ENCODE results near the gene KIDINS220.

DNA sequence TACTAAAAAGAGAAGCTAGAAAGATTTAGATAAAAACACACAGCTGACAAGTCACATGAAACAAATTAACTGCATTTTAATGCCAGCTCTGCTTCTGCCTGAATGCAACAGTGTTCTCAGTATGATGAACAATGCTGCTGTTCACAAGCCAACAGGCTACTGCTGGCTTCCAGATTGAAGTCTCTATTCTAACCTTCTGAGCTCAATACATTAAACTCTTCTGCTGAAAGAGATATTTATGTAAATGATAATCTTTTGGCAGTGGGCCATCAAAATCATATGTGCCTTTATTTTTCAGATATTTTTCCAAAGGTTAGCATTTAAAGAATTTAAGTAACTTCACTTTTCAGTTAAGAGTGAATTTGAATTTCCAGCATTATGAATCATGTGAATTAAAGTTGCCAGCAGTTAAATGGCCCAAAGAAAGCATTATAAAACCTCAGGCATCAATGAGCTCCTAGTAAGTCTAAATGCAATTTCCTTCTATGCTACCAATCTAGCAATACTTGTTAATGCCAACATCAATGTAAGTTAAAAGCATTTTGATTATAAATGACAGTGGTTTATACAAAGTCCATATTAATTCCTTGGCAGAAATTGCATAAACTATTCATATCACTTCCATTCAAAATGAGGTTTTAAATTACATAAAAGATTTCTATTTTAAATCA, 83.2 kb downstream of the KIDINS220 start:
- TF ChIP-seq, protein P1, sequence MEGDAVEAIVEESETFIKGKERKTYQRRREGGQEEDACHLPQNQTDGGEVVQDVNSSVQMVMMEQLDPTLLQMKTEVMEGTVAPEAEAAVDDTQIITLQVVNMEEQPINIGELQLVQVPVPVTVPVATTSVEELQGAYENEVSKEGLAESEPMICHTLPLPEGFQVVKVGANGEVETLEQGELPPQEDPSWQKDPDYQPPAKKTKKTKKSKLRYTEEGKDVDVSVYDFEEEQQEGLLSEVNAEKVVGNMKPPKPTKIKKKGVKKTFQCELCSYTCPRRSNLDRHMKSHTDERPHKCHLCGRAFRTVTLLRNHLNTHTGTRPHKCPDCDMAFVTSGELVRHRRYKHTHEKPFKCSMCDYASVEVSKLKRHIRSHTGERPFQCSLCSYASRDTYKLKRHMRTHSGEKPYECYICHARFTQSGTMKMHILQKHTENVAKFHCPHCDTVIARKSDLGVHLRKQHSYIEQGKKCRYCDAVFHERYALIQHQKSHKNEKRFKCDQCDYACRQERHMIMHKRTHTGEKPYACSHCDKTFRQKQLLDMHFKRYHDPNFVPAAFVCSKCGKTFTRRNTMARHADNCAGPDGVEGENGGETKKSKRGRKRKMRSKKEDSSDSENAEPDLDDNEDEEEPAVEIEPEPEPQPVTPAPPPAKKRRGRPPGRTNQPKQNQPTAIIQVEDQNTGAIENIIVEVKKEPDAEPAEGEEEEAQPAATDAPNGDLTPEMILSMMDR (IDR thresholded peaks at IDR 0.05; ENCODE audit: poor library complexity, severe bottlenecking): no peak
- no peak for TF ChIP-seq MXI1 (conservative IDR thresholded peaks at IDR 0.05; ENCODE audit: poor library complexity, severe bottlenecking)
